HG03558 (cell line): ENCODE measurements around the gene HOXB2.
"Not testable (repeated sequence)": the region's sequence is repeated elsewhere in the genome, so short reads cannot be mapped to it uniquely, and the experiment has no call there.

Experiments used
- ATAC-seq: cut with Tn5 transposase; IDR thresholded peaks from one replicate; pipeline ENCODE4 v1.9.1; 2021; ENCODE audit warnings: moderate number of reproducible peaks; ENCODE audit not compliant: unreplicated experiment; ENCODE audit errors: extremely low read depth

HOXB2 gene

GRCh38 chr17:48526608-48527546, 18.0 kb downstream of the HOXB2 start:
- no peak for ATAC-seq

DNA sequence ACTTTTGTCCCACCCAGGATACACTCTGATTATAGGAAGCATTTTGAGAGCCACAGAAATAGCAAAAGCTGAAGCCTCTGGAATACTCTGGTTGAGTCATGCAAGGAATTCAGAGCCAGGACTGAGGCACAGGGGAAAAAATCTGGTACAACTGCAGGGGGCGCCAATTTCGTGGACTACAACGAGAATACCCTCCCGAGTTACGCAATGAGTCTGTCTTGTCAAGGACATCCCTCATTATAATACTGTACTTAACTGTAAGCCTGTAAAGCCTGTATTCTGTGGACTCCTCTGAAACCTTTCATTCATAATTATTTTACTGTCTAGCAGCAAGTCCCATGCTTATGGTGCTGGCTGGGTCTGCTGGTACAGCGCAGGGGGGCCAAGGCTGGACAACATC, 21.9 kb downstream of the HOXB2 start:
- ATAC-seq, result no peak

DNA sequence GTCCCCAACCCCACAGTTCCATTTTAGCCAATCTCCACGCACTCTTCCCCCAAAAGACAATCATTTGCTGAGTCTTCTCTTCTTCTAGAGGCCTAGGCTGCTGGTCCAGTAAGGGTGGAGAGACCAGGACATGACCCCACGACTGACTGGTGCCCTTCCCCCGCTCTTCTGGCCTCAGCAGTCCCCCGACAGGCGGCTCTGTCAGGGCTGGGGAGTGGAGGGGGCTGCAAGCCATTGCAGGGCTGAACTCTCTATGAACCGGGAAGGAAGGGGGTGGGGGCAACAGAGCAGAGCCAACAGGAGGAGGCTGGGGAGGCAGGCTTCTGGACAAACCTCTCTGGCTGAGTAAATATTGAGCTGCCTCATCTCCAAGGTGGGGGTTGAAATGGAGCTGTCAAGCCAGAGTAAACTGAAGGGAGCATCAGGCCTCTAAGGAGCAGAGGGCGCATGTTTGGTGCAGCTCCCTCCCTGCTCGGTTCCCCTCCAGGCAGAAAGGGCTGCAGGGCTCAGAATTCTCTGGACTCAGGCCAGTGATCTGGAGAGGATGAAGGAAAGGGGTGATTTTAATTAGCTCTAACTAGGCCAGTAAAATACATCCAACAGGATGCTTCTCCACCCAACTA, 22.8 kb downstream of the HOXB2 start:
- no peak for ATAC-seq

GRCh38 chr17:48520631-48521079, 24.3 kb downstream of the HOXB2 start:
- no peak for ATAC-seq

- ATAC-seq, result no peak
Measured at GRCh38 chr17:48519427-48519826, 25.5 kb downstream of the HOXB2 start.

GRCh38 chr17:48517478-48517877, 27.4 kb downstream of the HOXB2 start:
- no peak for ATAC-seq

GRCh38 chr17:48515925-48516900, 28.7 kb downstream of the HOXB2 start:
- ATAC-seq, result no peak

DNA sequence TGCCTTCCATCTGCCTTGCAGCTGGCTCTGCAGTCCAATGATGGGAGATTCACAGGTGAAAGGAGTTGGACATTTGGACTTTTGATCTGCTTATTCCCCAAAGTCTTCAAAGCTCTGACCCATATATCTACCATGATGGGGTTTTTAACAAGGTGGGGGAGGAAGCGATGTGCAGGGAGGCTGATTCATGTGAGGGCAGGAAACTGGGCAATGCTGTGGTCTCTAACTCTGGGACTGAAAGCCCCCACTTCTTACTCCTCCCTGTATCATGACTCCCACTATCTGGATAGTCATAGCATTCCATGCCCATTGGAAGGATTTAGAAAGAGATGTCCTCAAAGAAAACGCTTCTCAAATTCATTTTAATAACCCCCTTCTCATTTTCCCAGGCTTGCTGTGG, 30.4 kb downstream of the HOXB2 start:
- ATAC-seq, result no peak

- ATAC-seq, result no peak
Measured at GRCh38 chr17:48513666-48514455, 31.0 kb downstream of the HOXB2 start.

- no peak for ATAC-seq
Measured at GRCh38 chr17:48513097-48513496, 31.8 kb downstream of the HOXB2 start.

GRCh38 chr17:48510761-48511604, 33.9 kb downstream of the HOXB2 start:
- ATAC-seq, result no peak

GRCh38 chr17:48510381-48510760, 34.5 kb downstream of the HOXB2 start:
- no peak for ATAC-seq

- ATAC-seq, result not testable (repeated sequence)
Measured at GRCh38 chr17:48509708-48510107, 35.2 kb downstream of the HOXB2 start.

- ATAC-seq, result no peak
Measured at GRCh38 chr17:48506246-48506645, 38.7 kb downstream of the HOXB2 start.

GRCh38 chr17:48505788-48506187, 39.1 kb downstream of the HOXB2 start:
- ATAC-seq, result no peak

DNA sequence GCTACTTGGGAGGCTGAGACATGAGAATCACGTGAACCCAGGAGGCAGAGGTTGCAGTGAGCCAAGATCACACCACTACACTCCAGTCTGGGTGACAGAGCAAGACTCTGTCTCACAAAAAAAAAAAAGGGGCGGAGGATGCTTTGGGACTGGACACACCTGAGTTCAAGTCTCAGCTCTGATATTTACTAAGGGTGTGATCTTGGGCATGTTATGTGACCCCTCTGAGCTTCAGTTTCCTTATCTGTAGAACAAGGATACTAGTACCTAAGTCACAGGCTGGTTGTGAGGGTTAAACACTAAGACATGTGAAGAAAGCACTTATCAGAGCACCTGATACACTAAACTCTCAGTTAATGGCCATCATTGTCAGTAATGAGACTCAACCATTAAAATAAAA, 40.0 kb downstream of the HOXB2 start:
- no peak for ATAC-seq

DNA sequence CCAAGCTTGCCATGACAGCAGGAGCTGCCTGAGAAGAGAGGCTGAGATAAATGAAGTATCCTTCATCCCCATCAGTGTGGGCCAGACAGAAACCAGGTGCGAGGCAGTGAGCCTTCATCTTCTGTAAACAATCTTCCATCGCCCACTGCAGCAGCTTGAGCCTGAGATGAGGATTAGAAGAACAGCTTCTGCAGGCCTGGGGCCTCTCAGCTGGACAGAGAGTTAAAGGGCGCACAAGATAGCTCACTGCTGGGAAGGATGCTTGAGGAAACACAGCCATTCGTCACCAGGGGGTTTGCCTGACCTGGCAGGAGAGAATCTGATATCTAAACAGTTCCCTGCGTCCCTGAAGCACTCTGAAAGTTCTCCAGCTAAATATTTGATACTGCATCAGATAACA, 41.2 kb downstream of the HOXB2 start:
- no peak for ATAC-seq

- no peak for ATAC-seq
Measured at GRCh38 chr17:48502901-48503300, 42.0 kb downstream of the HOXB2 start.

DNA sequence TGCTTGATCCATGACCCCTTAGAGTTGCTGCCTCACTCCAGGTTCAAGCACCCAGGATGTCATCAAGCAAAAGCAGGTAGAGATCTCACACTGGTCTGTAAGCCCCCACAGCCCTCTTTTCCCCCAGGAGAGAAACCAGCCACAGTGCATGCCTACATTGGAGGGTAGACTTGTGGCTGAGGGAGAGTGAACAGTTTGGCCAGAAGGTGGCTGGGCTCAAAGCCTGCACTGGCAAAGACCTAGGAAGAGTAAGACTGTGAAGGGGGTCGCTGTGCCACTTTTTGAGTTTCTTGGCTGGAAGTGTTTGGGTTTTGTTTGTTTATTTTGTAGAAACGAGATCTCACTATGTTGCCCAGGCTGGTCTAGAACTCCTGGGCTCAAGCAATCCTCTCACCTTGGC, 42.6 kb downstream of the HOXB2 start:
- ATAC-seq, result no peak
